ENCODE data around the gene VTA1. TPM values are rescaled to one million over a fixed set of nuclear protein-coding genes. Genes with fewer than 3 reads are reported as not detected.
A peak's percentile ranks its signal among the peaks of the same experiment; 100 is the strongest.
"Not testable (repeated sequence)": the region's sequence is repeated elsewhere in the genome, so short reads cannot be mapped to it uniquely, and the experiment has no call there.

VTA1 gene, protein sequence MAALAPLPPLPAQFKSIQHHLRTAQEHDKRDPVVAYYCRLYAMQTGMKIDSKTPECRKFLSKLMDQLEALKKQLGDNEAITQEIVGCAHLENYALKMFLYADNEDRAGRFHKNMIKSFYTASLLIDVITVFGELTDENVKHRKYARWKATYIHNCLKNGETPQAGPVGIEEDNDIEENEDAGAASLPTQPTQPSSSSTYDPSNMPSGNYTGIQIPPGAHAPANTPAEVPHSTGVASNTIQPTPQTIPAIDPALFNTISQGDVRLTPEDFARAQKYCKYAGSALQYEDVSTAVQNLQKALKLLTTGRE
- total RNA-seq (2021; ENCODE audit: unreplicated experiment) (72.1 TPM), Bru-seq, nascent RNA (percentile 94 among the genes with signal in this experiment), BruChase-seq, experiment 1, labeled RNA remaining after a 2-hour chase (percentile 83 among the genes with signal in this experiment), BruChase-seq, experiment 2, labeled RNA remaining after a 6-hour chase (percentile 85 among the genes with signal in this experiment)
- polyA plus RNA-seq (2012; ENCODE audit: insufficient read length) = 41.8 TPM
- long read RNA-seq, full-length matches to known transcripts = 217 of 248 reads
- long read RNA-seq, partial matches to known transcripts = 7 of 248 reads
- long read RNA-seq, other reads (novel, unspliced or antisense) = 24 of 248 reads

DNA sequence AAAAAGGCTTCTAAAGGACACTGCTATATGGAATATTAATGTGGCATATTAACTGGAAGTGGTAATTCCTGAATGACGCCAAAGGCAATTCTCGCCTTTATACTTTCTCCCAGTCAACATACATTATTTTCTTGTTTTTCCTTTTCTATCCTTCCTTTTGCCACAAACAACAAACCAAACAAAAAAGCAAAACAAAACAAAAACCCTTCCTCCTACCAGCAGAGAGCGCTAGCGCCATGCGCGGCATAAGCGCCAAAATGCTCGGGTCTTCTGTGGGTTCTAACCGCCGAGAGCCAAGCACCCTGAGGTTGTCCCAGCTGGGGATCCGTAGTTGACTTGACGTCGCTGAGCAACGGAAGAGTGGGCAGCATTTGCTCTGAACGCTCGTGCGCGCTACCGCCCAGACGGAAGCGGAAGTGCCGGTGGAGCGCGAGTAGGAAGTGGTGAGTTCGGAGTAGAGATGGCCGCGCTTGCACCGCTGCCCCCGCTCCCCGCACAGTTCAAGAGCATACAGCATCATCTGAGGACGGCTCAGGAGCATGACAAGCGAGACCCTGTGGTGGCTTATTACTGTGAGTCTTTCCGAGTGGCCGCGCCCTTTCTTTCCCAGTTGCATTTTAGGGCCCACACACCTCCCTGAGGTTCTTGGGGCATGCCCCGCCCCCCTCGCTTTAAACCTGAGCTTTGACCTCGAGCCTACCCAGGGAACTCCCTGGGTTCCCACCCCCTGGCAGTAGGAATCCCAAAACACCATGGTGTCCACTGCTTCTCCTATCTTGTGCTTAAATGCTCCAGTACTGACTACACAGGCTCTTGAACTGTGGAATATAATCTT, at the start of gene VTA1, which contains the start of gene NMBR:
TSS of gene VTA1 (plus strand) at position 436 of the 835 bp plus-strand sequence. CDS start at position 461, 25 bp downstream.
TSS of gene NMBR (minus strand) at position 295 of the 835 bp plus-strand sequence. CDS start 58,464 bp downstream, outside the sequence.
- peak; percentile 99 for DNase-seq (ENCODE audit: low read depth, low spot score)
- CTCF ChIA-PET = interaction anchor here (0.6 kb wide), 1 partner anchor 391 kb away, joined by 3 read pairs; no protein-coding TSS in a partner anchor
- H3K4me3 ChIP-seq (ENCODE audit: low read depth in 2 of 2, low read length in 2 of 2) = peak within 1 kb of the TSS; percentile 76 to 97
- no TSS peak for BruUV-seq (replicated peaks)
- intact Hi-C loops (cut with micrococcal nuclease; ENCODE audit: unreplicated experiment) = no loop called here
- H3K27ac ChIP-seq (ENCODE audit: low read length) = peak within 1 kb of the TSS; percentile 93
- POLR2A ChIA-PET = interaction anchor here (0.6 to 0.8 kb wide), 5 partner anchors 79 to 496 kb away, joined by 3 to 5 read pairs (median 3); no protein-coding TSS in a partner anchor
- H3K27me3 ChIP-seq (ENCODE audit: control insufficient read depth, insufficient read depth, low read length) = no peaks in the 10 kb centered on the region
- peak; percentile 99 for ATAC-seq
- in situ Hi-C loops (cut with HindIII; ENCODE audit: low pct_unique_long_range_greater_than_20kb, low sequenced_read_pairs) = no loop called here
- peak; percentile 98 for TF ChIP-seq SIN3A (IDR thresholded peaks at IDR 0.05; ENCODE audit: borderline replicate concordance, insufficient read depth, low read depth, low read length)
- TF ChIP-seq, protein P1, sequence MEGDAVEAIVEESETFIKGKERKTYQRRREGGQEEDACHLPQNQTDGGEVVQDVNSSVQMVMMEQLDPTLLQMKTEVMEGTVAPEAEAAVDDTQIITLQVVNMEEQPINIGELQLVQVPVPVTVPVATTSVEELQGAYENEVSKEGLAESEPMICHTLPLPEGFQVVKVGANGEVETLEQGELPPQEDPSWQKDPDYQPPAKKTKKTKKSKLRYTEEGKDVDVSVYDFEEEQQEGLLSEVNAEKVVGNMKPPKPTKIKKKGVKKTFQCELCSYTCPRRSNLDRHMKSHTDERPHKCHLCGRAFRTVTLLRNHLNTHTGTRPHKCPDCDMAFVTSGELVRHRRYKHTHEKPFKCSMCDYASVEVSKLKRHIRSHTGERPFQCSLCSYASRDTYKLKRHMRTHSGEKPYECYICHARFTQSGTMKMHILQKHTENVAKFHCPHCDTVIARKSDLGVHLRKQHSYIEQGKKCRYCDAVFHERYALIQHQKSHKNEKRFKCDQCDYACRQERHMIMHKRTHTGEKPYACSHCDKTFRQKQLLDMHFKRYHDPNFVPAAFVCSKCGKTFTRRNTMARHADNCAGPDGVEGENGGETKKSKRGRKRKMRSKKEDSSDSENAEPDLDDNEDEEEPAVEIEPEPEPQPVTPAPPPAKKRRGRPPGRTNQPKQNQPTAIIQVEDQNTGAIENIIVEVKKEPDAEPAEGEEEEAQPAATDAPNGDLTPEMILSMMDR (IDR thresholded peaks at IDR 0.05) = peak; percentile 97
- TF ChIP-seq, protein P2, sequence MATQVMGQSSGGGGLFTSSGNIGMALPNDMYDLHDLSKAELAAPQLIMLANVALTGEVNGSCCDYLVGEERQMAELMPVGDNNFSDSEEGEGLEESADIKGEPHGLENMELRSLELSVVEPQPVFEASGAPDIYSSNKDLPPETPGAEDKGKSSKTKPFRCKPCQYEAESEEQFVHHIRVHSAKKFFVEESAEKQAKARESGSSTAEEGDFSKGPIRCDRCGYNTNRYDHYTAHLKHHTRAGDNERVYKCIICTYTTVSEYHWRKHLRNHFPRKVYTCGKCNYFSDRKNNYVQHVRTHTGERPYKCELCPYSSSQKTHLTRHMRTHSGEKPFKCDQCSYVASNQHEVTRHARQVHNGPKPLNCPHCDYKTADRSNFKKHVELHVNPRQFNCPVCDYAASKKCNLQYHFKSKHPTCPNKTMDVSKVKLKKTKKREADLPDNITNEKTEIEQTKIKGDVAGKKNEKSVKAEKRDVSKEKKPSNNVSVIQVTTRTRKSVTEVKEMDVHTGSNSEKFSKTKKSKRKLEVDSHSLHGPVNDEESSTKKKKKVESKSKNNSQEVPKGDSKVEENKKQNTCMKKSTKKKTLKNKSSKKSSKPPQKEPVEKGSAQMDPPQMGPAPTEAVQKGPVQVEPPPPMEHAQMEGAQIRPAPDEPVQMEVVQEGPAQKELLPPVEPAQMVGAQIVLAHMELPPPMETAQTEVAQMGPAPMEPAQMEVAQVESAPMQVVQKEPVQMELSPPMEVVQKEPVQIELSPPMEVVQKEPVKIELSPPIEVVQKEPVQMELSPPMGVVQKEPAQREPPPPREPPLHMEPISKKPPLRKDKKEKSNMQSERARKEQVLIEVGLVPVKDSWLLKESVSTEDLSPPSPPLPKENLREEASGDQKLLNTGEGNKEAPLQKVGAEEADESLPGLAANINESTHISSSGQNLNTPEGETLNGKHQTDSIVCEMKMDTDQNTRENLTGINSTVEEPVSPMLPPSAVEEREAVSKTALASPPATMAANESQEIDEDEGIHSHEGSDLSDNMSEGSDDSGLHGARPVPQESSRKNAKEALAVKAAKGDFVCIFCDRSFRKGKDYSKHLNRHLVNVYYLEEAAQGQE (IDR thresholded peaks at IDR 0.05; ENCODE audit: insufficient read depth in 1 of 2, low read depth in 2 of 2, low read length in 1 of 2) = peak in 1 of 2 experiments; percentile 71; a peak in 1 of 4 replicates
- TF ChIP-seq TCF7L2 (IDR thresholded peaks at IDR 0.05; ENCODE audit: low read depth, low read length) = peak; percentile 52; the same call in 1 of the 2 replicates
- peak; percentile 88; the same call in 1 of the 2 replicates for TF ChIP-seq POLR2AphosphoS5 (IDR thresholded peaks at IDR 0.05; ENCODE audit: low read depth, low read length)
- peaks cover 17% of the 10 kb centered on the region for H3K4me1 ChIP-seq (ENCODE audit: control insufficient read depth, insufficient read depth, low read length)
- peaks cover 7% of the 10 kb centered on the region for H3K36me3 ChIP-seq (ENCODE audit: control insufficient read depth, insufficient read depth, low read length)
- no peaks in the 10 kb centered on the region for H3K9me3 ChIP-seq (ENCODE audit: control insufficient read depth, insufficient read depth, low read depth, low read length)

DNA sequence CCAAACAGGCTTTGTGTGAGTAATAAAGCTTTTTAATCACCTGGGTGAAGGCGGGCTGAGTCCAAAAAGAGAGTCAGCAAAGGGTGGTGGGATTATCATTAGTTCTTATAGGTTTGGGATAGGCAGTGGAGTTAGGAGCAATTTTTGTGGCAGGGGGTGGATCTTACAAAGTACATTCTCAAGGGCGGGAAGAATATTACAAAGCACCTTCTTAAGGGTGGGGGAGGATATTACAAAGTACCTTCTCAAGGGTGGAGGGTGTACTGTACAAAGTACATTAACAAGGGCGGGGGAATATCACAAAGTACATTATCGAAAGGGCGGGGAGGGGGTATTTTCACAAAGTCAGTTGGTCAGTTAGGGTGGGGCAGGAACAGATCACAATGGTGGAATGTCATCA, 42.2 kb upstream of the VTA1 start:
- POLR2A ChIA-PET; H3K4me1 ChIP-seq (ENCODE audit: control insufficient read depth, insufficient read depth, low read length); H3K27me3 ChIP-seq (ENCODE audit: control insufficient read depth, insufficient read depth, low read length); intact Hi-C loops (cut with micrococcal nuclease; ENCODE audit: unreplicated experiment); H3K4me3 ChIP-seq (ENCODE audit: low read depth in 2 of 2, low read length in 2 of 2); ATAC-seq; BruUV-seq (replicated peaks); H3K36me3 ChIP-seq (ENCODE audit: control insufficient read depth, insufficient read depth, low read length); in situ Hi-C loops (cut with HindIII; ENCODE audit: low pct_unique_long_range_greater_than_20kb, low sequenced_read_pairs); DNase-seq (ENCODE audit: low read depth, low spot score); H3K27ac ChIP-seq (ENCODE audit: low read length); H3K9me3 ChIP-seq (ENCODE audit: control insufficient read depth, insufficient read depth, low read depth, low read length); CTCF ChIA-PET: not testable (repeated sequence)

DNA sequence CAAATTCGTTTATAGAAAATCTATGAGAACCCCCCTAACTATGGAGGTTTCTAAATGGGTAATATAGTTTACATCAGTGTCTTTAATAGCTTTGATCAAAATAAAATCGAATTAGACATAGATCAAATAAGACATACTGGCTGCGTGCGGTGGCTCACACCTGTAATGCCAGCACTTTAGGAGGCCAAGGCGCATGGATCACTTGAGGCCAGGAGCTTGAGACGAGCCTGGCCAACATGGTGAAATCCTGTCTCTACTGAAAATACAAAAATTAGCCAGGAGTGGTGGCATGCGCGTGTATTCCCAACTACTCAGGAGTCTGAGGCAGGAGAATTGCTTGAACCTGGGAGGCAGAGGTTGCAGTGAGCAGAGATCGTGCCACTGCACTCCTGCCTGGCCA, 36.2 kb upstream of the VTA1 start:
- H3K4me1 ChIP-seq (ENCODE audit: control insufficient read depth, insufficient read depth, low read length); intact Hi-C loops (cut with micrococcal nuclease; ENCODE audit: unreplicated experiment); in situ Hi-C loops (cut with HindIII; ENCODE audit: low pct_unique_long_range_greater_than_20kb, low sequenced_read_pairs); H3K27ac ChIP-seq (ENCODE audit: low read length); BruUV-seq (replicated peaks); ATAC-seq; DNase-seq (ENCODE audit: low read depth, low spot score); H3K4me3 ChIP-seq (ENCODE audit: low read depth in 2 of 2, low read length in 2 of 2); H3K27me3 ChIP-seq (ENCODE audit: control insufficient read depth, insufficient read depth, low read length); H3K9me3 ChIP-seq (ENCODE audit: control insufficient read depth, insufficient read depth, low read depth, low read length); H3K36me3 ChIP-seq (ENCODE audit: control insufficient read depth, insufficient read depth, low read length): not testable (repeated sequence)
- CTCF ChIA-PET = interaction anchor here (1.3 kb wide), 1 partner anchor 433 kb away, joined by 3 read pairs; no protein-coding TSS in a partner anchor
- POLR2A ChIA-PET = interaction anchor here (0.6 kb wide), 1 partner anchor 79 kb away, joined by 5 read pairs; no protein-coding TSS in a partner anchor
